IMR-90 (cell line): ENCODE measurements around the gene ETS1. TPM values are rescaled to one million over a fixed set of nuclear protein-coding genes. Genes with fewer than 3 reads are reported as not detected.
A peak's percentile ranks its signal among the peaks of the same experiment; 100 is the strongest.

Source experiments
- ATAC-seq: fragments of 200-7000 bp; cut with Tn5 transposase; 2 replicates; pipeline ENCODE4 v1.9.1; 2020; ENCODE audit warnings: low read depth, mild to moderate bottlenecking, moderate library complexity
- BruUV-seq: library from RNA; stranded (reverse); fragments of 400-500 nt; replicated peaks from 2 replicates; lab custom pipeline; 2021; lab: Mats Ljungman, UMichigan
- CTCF ChIA-PET: fragments of 300-600 bp; formaldehyde crosslinking; extraction: SDS; loops from one replicate; lab custom pipeline; 2021; ENCODE audit warnings: antibody characterized with exemption; lab: Yijun Ruan, JAX
- POLR2A ChIA-PET: fragments of 300-600 bp; sonication (Branson Sonifier 250); formaldehyde crosslinking; loops from one replicate; lab custom pipeline; 2022; ENCODE audit warnings: antibody characterized with exemption; ENCODE audit not compliant: unreplicated experiment; lab: Charles Lee
- DNase-seq: peaks from one replicate; pipeline ENCODE4 v3.0.0; 2013
- H2AFZ ChIP-seq: replicated peaks from 2 replicates; pipeline ENCODE3; 2013; ENCODE audit warnings: low read length, mild to moderate bottlenecking; ENCODE audit not compliant: poor library complexity
- H2AK5ac ChIP-seq: 2 replicates; pipeline ENCODE4 v1.6.1; 2013; ENCODE audit warnings: low read depth, low read length, inconsistent platforms
- H2AK9ac ChIP-seq: replicated peaks from 2 replicates; pipeline ENCODE3; 2013; ENCODE audit warnings: mild to moderate bottlenecking, low read depth, low read length, moderate library complexity; ENCODE audit not compliant: poor library complexity
- H2BK120ac ChIP-seq: 2 replicates; pipeline ENCODE4 v1.6.1; 2013; ENCODE audit warnings: low read depth, low read length, inconsistent platforms
- H2BK15ac ChIP-seq: 3 replicates; pipeline ENCODE4 v1.6.1; 2013; ENCODE audit warnings: low read depth, low read length, inconsistent platforms
- H2BK20ac ChIP-seq: 2 replicates; pipeline ENCODE4 v1.6.1; 2013; ENCODE audit warnings: low read depth, mild to moderate bottlenecking, inconsistent platforms, low read length, moderate library complexity
- H2BK5ac ChIP-seq: 2 replicates; pipeline ENCODE4 v1.6.1; 2013; ENCODE audit warnings: mild to moderate bottlenecking, low read depth, low read length, inconsistent platforms; ENCODE audit not compliant: poor library complexity, severe bottlenecking
- H3K14ac ChIP-seq: replicated peaks from 2 replicates; pipeline ENCODE4 v1.6.1; 2013; ENCODE audit warnings: low read depth, low read length, inconsistent platforms
- H3K18ac ChIP-seq: 2 replicates; pipeline ENCODE4 v1.6.1; 2013; ENCODE audit warnings: low read depth, low read length, control low read depth
- H3K23ac ChIP-seq: 2 replicates; pipeline ENCODE4 v1.6.1; 2013; ENCODE audit warnings: low read depth, low read length, inconsistent platforms
- H3K27ac ChIP-seq: 2 replicates; pipeline ENCODE4 v1.5.1; 2013; ENCODE audit warnings: mild to moderate bottlenecking, control low read depth, low read length; ENCODE audit not compliant: insufficient read depth
- H3K27me3 ChIP-seq: 2 replicates; pipeline ENCODE4 v1.6.1; 2013; ENCODE audit warnings: low read length; ENCODE audit not compliant: control insufficient read depth, insufficient read depth
- H3K36me3 ChIP-seq: 2 replicates; pipeline ENCODE4 v1.6.1; 2013; ENCODE audit warnings: low read length, mixed read lengths; ENCODE audit not compliant: control insufficient read depth, insufficient read depth
- H3K4ac ChIP-seq: 2 replicates; pipeline ENCODE4 v1.6.1; 2013; ENCODE audit warnings: low read depth, low read length, inconsistent platforms
- H3K4me1 ChIP-seq: 2 replicates; pipeline ENCODE4 v1.6.1; 2013; ENCODE audit warnings: low read length, mixed read lengths; ENCODE audit not compliant: control insufficient read depth, insufficient read depth
- H3K4me2 ChIP-seq: 2 replicates; pipeline ENCODE4 v1.6.1; 2013; ENCODE audit warnings: low read depth, mild to moderate bottlenecking, control low read depth, low read length, moderate library complexity
- H3K4me3 ChIP-seq: 2 replicates; pipeline ENCODE4 v1.5.1; 2013; ENCODE audit warnings: low read depth, mild to moderate bottlenecking, control low read depth, low read length, moderate library complexity; ENCODE audit not compliant: insufficient read depth
- H3K56ac ChIP-seq: 2 replicates; pipeline ENCODE4 v1.6.1; 2013; ENCODE audit warnings: low read length, inconsistent platforms; ENCODE audit not compliant: insufficient read depth; ENCODE audit errors: extremely low read depth
- H3K79me1 ChIP-seq, 2 experiments: 2 replicates each; pipeline ENCODE4 v1.6.1; 2013; ENCODE audit warnings: low read length in 2 of 2, inconsistent platforms in 1 of 2, low read depth in 1 of 2
- H3K9ac ChIP-seq: 2 replicates; pipeline ENCODE4 v1.6.1; 2013; ENCODE audit warnings: low read depth, low read length, control low read depth
- H3K9me1 ChIP-seq: 2 replicates; pipeline ENCODE4 v1.6.1; 2013; ENCODE audit warnings: low read length, inconsistent platforms; ENCODE audit not compliant: insufficient read depth
- H3K9me3 ChIP-seq: 2 replicates; pipeline ENCODE4 v1.6.1; 2013; ENCODE audit warnings: low read length; ENCODE audit not compliant: control insufficient read depth, insufficient read depth
- H4K20me1 ChIP-seq: 2 replicates; pipeline ENCODE4 v1.6.1; 2013; ENCODE audit warnings: low read length, inconsistent platforms; ENCODE audit not compliant: insufficient read depth
- H4K5ac ChIP-seq: 2 replicates; pipeline ENCODE4 v1.6.1; 2013; ENCODE audit warnings: mild to moderate bottlenecking, low read depth, low read length, control low read depth
- H4K8ac ChIP-seq, 2 experiments: 2 replicates each; pipeline ENCODE4 v1.6.1; 2013; ENCODE audit warnings: low read depth in 2 of 2, low read length in 2 of 2, control low read depth in 1 of 2, inconsistent platforms in 1 of 2
- H4K91ac ChIP-seq: 2 replicates; pipeline ENCODE4 v1.6.1; 2013; ENCODE audit warnings: low read depth, low read length, inconsistent platforms; ENCODE audit not compliant: insufficient read depth
- CEBPB ChIP-seq: IDR thresholded peaks from 2 replicates; pipeline ENCODE4 v1.6.1; 2012; ENCODE audit warnings: low read depth, low read length, improper control_type of control experiment
- CHD1 ChIP-seq: IDR thresholded peaks from 2 replicates; pipeline ENCODE4 v1.6.1; 2012; ENCODE audit warnings: low read depth, low read length, improper control_type of control experiment
- CTCF ChIP-seq: conservative IDR thresholded peaks from 2 replicates; pipeline ENCODE4 v1.5.1; 2012; ENCODE audit warnings: mild to moderate bottlenecking, low read depth, low read length, improper control_type of control experiment
- ELK1 ChIP-seq: fragments of 150-350 bp; IDR thresholded peaks from 2 replicates; pipeline ENCODE4 v1.6.1; 2016; ENCODE audit warnings: low read depth, mild to moderate bottlenecking, low read length, moderate library complexity, borderline replicate concordance
- MAZ ChIP-seq: IDR thresholded peaks from 2 replicates; pipeline ENCODE4 v1.6.1; 2012; ENCODE audit warnings: low read depth, mild to moderate bottlenecking, low read length, improper control_type of control experiment, moderate library complexity, borderline replicate concordance
- MXI1 ChIP-seq: IDR thresholded peaks from 2 replicates; pipeline ENCODE4 v1.6.1; 2012; ENCODE audit warnings: low read depth, mild to moderate bottlenecking, low read length, moderate library complexity, borderline replicate concordance
- RCOR1 ChIP-seq: IDR thresholded peaks from 2 replicates; pipeline ENCODE4 v1.6.1; 2012; ENCODE audit warnings: mild to moderate bottlenecking, low read length, improper control_type of control experiment; ENCODE audit not compliant: insufficient replicate concordance
- USF2 ChIP-seq: fragments of 150-350 bp; IDR thresholded peaks from 2 replicates; pipeline ENCODE4 v1.6.1; 2017; ENCODE audit warnings: mild to moderate bottlenecking, antibody characterized with exemption, low read length, low read depth
- WGBS, 2 experiments: methylation state at CpG; one replicate each; pipeline versions ENCODE4 v1.1.5 to v1.1.7; 2013; ENCODE audit warnings: missing lambda C conversion rate in 2 of 2; ENCODE audit not compliant: insufficient read length in 1 of 2; ENCODE audit errors: extremely low coverage in 2 of 2; 5-methylcytosine and 5-hydroxymethylcytosine counted together
- dilution Hi-C: fragments of 300-500 bp; cut with HindIII; formaldehyde crosslinking; loops from one replicate; pipeline ENCODE4 v1.14.3; 2018; ENCODE audit warnings: low sequenced_read_pairs; ENCODE audit not compliant: unreplicated experiment
- in situ Hi-C: fragments of 300-500 bp; cut with MboI; formaldehyde crosslinking; loops from 3 replicates; pipeline ENCODE4 v1.14.3; 2019; ENCODE audit warnings: low sequenced_read_pairs, inconsistent platforms, mixed read lengths
- intact Hi-C: fragments of 100-400 bp; cut with micrococcal nuclease; formaldehyde crosslinking; loops from 2 replicates; pipeline ENCODE4 v1.10.0; 2022
- polyA plus RNA-seq, 3 experiments: library from polyadenylated mRNA; depleted of rRNA; stranded (reverse); fragments of >200 nt; gene quantifications; 2 replicates each; pipeline ENCODE4 v1.2.3, GENCODE V29; 2012; ENCODE audit warnings: low replicate concordance in 1 of 3
- total RNA-seq: library from RNA; depleted of rRNA; stranded (reverse); fragments of >200 nt; gene quantifications from 2 replicates; pipeline ENCODE4 v1.2.3, GENCODE V29; 2012

ETS1 gene
- total and polyA plus RNA-seq, 2 of the 4 experiments (the other 2 are of a cell fraction) = 41.2 to 56.3 TPM

- Histone ChIP-seq H2AK9ac (no peak overlapping the region), H3K4me3 (no peak overlapping the region), H3K9me1 (peaks cover 6% of the 10 kb centered on the region; the same call in 1 of the 2 replicates), H3K79me1 (peaks cover 0 to 5% of the 10 kb centered on the region in 2 experiments; a peak in 1 of 4 replicates), H3K4me2 (no peak overlapping the region), H2BK5ac (no peak overlapping the region), H3K56ac (no peak overlapping the region), H3K4ac (no peak overlapping the region), H4K91ac (no peak overlapping the region), H2BK20ac (no peak overlapping the region), H3K14ac (0 out of 2 replicates have a peak overlapping the region, but pooled peaks have one; percentile 53), H3K23ac (no peak overlapping the region), H3K9me3 (no peaks in the 10 kb centered on the region), H2AK5ac (0 out of 2 replicates have a peak overlapping the region, but pooled peaks have one; percentile 4), H2BK15ac (no peak overlapping the region), H4K5ac (no peak overlapping the region), H3K36me3 (no peaks in the 10 kb centered on the region), H4K20me1 (no peaks in the 10 kb centered on the region), H2BK120ac (no peak overlapping the region), H3K4me1 (peaks cover 6% of the 10 kb centered on the region), H3K18ac (no peak overlapping the region), H4K8ac (no peak overlapping the region), H3K27me3 (no peaks in the 10 kb centered on the region), H3K9ac (no peak overlapping the region), H3K27ac (no peak overlapping the region), H2AFZ (no peak overlapping the region)
- in situ Hi-C loops = loop anchor here (5.0 kb wide), 2 partner anchors 338 to 448 kb away; no protein-coding TSS in a partner anchor
- no peak for TF ChIP-seq MXI1
- no peak for TF ChIP-seq CEBPB
- TF ChIP-seq MAZ = no peak
- no peak for TF ChIP-seq CTCF
- no peak for TF ChIP-seq CHD1
- no peak for TF ChIP-seq RCOR1
- no peak for TF ChIP-seq USF2
- no peak for TF ChIP-seq ELK1
- WGBS, 2 experiments = 80% methylated on average over 6 of the region's 8 CpGs; no CpG with 5 or more reads in 1 of the 2 experiments
- intact Hi-C loops = no loop called here
- dilution Hi-C loops = loop anchor here (25.0 kb wide), 1 partner anchor 463 kb away; no protein-coding TSS in a partner anchor
- no peak for ATAC-seq
- ChIA-PET CTCF (interaction anchor here (1.1 kb wide), 1 partner anchor 166 kb away, joined by 3 read pairs; no protein-coding TSS in a partner anchor), POLR2A (no interaction called here)
- no TSS peak for BruUV-seq
- no peak for DNase-seq
These were observed 38.0 kb upstream of the ETS1 start for GRCh38 chr11:128625326-128625725.
